Loucy (cell line): ENCODE results near the gene USF2.

Experiments
- H2AFZ ChIP-seq: fragments of 200-600 bp; sonication (generic); 2 replicates; pipeline ENCODE4 v1.6.0; 2016; ENCODE audit warnings: antibody characterized with exemption, mild to moderate bottlenecking, low read length, moderate library complexity
- H3F3A ChIP-seq: fragments of 200-600 bp; 2 replicates; pipeline ENCODE4 v1.6.0; 2016; ENCODE audit warnings: antibody characterized with exemption, low read depth, mild to moderate bottlenecking
- H3K27me3 ChIP-seq: fragments of 200-600 bp; sonication (generic); 2 replicates; pipeline ENCODE4 v1.6.1; 2014; ENCODE audit warnings: low read length, mild to moderate bottlenecking; ENCODE audit not compliant: insufficient read depth, poor library complexity, severe bottlenecking
- H3K36me3 ChIP-seq: fragments of 200-600 bp; sonication (generic); 2 replicates; pipeline ENCODE4 v1.6.1; 2016; ENCODE audit warnings: low read length; ENCODE audit not compliant: insufficient read depth
- H3K4me1 ChIP-seq: fragments of 200-600 bp; sonication (generic); 2 replicates; pipeline ENCODE4 v1.5.1; 2014; ENCODE audit warnings: low read length, mild to moderate bottlenecking; ENCODE audit not compliant: insufficient read depth, poor library complexity, severe bottlenecking
- H3K4me2 ChIP-seq: fragments of 200-600 bp; sonication (generic); 2 replicates; pipeline ENCODE4 v1.6.0; 2014; ENCODE audit warnings: antibody characterized with exemption, low read length, low read depth, mild to moderate bottlenecking; ENCODE audit not compliant: poor library complexity, severe bottlenecking
- H3K4me3 ChIP-seq: fragments of 200-600 bp; sonication (generic); 2 replicates; pipeline ENCODE4 v1.5.1; 2014; ENCODE audit warnings: low read length, mild to moderate bottlenecking, mixed read lengths; ENCODE audit not compliant: poor library complexity, severe bottlenecking
- H3K79me2 ChIP-seq: fragments of 200-600 bp; sonication (generic); 2 replicates; pipeline ENCODE4 v1.6.1; 2014; ENCODE audit warnings: low read length; ENCODE audit not compliant: insufficient read depth
- H3K9ac ChIP-seq: fragments of 200-600 bp; sonication (generic); 2 replicates; pipeline ENCODE4 v1.6.0; 2014; ENCODE audit warnings: mild to moderate bottlenecking, low read depth, low read length, moderate library complexity; ENCODE audit not compliant: poor library complexity, severe bottlenecking
- H3K9me2 ChIP-seq: fragments of 200-600 bp; sonication (generic); replicated peaks from 2 replicates; pipeline ENCODE4 v1.6.1; 2016; ENCODE audit warnings: low read depth, low read length, mixed read lengths
- H3K9me3 ChIP-seq: fragments of 200-600 bp; sonication (generic); 2 replicates; pipeline ENCODE4 v1.6.1; 2014; ENCODE audit warnings: mild to moderate bottlenecking, antibody characterized with exemption, low read length, low read depth; ENCODE audit not compliant: insufficient read depth
- H4K20me1 ChIP-seq: fragments of 200-600 bp; sonication (generic); 2 replicates; pipeline ENCODE4 v1.6.0; 2014; ENCODE audit warnings: antibody characterized with exemption, low read length, mild to moderate bottlenecking; ENCODE audit not compliant: insufficient read depth, poor library complexity, severe bottlenecking
- CTCF ChIP-seq: fragments of 200-600 bp; sonication (generic); conservative IDR thresholded peaks from 2 replicates; pipeline ENCODE4 v1.5.1; 2014; ENCODE audit warnings: mild to moderate bottlenecking, antibody characterized with exemption, low read length
- EZH2phosphoT487 ChIP-seq: fragments of 200-600 bp; IDR thresholded peaks from 2 replicates; pipeline ENCODE4 v1.6.1; 2018; ENCODE audit warnings: antibody characterized with exemption, mild to moderate bottlenecking, moderate library complexity, borderline replicate concordance

USF2 gene

DNA sequence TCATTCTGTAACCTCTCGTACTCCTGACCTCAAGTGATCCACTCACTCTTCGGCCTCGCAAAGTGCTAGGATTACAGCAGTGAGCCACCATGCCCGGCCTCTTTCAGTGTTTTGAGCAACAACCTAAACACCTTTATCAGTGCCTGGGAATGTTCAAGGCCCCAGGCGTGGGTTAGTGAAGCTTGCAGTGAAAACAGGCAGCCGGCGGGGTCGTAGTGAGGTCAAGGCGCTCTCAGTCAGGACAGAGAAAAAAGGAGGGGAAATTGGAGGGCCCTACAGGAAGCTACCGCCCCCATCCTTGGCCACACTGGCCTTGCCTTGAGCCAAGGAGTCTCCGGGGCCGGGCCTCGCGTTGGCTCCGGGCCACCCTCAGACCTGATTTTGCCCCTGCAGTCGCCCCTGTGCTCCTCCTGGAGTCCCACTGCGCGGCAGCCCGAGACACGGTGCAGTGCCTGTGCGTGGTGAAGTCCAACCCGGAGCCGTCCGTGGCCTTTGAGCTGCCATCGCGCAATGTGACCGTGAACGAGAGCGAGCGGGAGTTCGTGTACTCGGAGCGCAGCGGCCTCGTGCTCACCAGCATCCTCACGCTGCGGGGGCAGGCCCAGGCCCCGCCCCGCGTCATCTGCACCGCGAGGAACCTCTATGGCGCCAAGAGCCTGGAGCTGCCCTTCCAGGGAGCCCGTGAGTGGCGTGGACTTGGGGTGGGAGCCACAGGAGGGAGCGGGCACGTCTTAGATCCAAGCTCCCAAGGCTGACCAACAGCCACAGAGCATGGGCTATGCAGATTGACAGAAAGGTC, 40.9 kb downstream of the USF2 start:
- Histone ChIP-seq H4K20me1 (no peaks in the 10 kb centered on the region), H2AFZ (no peak overlapping the region), H3K36me3 (no peaks in the 10 kb centered on the region), H3K9ac (no peak overlapping the region), H3K27me3 (no peaks in the 10 kb centered on the region), H3K4me1 (peaks cover 29% of the 10 kb centered on the region), H3K4me3 (no peak overlapping the region), H3F3A (no peaks in the 10 kb centered on the region), H3K4me2 (no peak overlapping the region), H3K9me3 (no peaks in the 10 kb centered on the region), H3K9me2 (no peaks in the 10 kb centered on the region), H3K79me2 (no peaks in the 10 kb centered on the region)
- TF ChIP-seq EZH2phosphoT487 (no peak), CTCF (no peak)

DNA sequence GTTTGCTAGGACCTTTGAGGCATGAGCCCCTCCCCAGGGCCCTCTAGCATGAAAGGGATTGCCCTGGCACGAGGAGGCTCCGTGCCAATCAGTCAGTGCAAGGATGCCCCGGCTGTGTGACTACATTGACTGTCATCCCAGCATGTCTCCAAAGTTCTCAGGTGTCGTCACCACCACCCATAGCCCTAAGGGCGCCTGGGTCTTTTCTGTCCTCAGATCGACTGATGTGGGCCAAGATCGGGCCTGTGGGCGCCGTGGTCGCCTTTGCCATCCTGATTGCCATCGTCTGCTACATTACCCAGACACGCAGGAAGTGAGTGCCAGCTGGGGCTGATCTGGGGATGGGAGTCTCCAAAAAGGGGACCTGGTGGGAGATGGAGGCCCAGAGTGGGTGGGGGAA, 41.6 kb downstream of the USF2 start:
- Histone ChIP-seq H3K27me3 (no peaks in the 10 kb centered on the region), H3K4me1 (peaks cover 29% of the 10 kb centered on the region), H4K20me1 (no peaks in the 10 kb centered on the region), H3K9me3 (no peaks in the 10 kb centered on the region), H3K36me3 (no peaks in the 10 kb centered on the region), H3F3A (no peaks in the 10 kb centered on the region), H3K9me2 (no peaks in the 10 kb centered on the region), H3K4me2 (no peak overlapping the region), H2AFZ (no peak overlapping the region), H3K4me3 (no peak overlapping the region), H3K9ac (no peak overlapping the region), H3K79me2 (no peaks in the 10 kb centered on the region)
- no peak for TF ChIP-seq EZH2phosphoT487
- TF ChIP-seq CTCF: no peak

- H4K20me1 ChIP-seq: no peaks in the 10 kb centered on the region
- TF ChIP-seq EZH2phosphoT487 (no peak), CTCF (no peak)
- H3K4me2 ChIP-seq: no peak overlapping the region
- peaks cover 29% of the 10 kb centered on the region for H3K4me1 ChIP-seq
- H3F3A ChIP-seq: no peaks in the 10 kb centered on the region
- H2AFZ ChIP-seq: no peak overlapping the region
- H3K79me2 ChIP-seq: no peaks in the 10 kb centered on the region
- no peaks in the 10 kb centered on the region for H3K27me3 ChIP-seq
- H3K9ac ChIP-seq: no peak overlapping the region
- no peak overlapping the region for H3K4me3 ChIP-seq
- H3K9me2 ChIP-seq: no peaks in the 10 kb centered on the region
- no peaks in the 10 kb centered on the region for H3K9me3 ChIP-seq
- H3K36me3 ChIP-seq: no peaks in the 10 kb centered on the region
Observed at GRCh38 chr19:35310811-35311465, 42.2 kb downstream of the USF2 start.
